ENCODE data around the gene GREB1L. TPM values are rescaled to one million over a fixed set of nuclear protein-coding genes. Genes with fewer than 3 reads are reported as not detected.

Gene GREB1L
- total RNA-seq, 2 experiments from 2014 or later: not detected

DNA sequence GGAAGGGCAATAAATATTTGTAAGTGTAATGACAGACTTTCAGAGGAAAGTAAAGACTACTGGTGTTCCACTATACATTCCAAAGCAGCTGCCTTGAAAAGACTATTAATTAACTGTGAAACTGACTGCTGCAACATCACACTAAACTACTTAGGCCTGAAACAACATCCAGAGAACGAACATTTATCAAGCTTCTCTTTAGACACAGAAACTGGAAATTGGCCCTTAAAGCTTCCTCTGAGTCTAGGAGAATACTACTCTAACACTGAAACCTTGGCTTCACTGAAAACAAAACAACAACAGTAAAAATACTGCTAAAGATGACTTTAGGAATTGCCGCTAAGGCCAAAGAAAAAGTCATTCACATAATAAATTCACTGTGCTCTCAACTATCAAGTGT lies 283.9 kb downstream of the GREB1L start:
- Mint-ChIP-seq H3K27ac (no peak overlapping the region), H3K36me3 (peaks cover 20% of the 10 kb centered on the region), H3K9me3 (no peaks in the 10 kb centered on the region), H3K4me3 (no peak overlapping the region), H3K4me1 (no peaks in the 10 kb centered on the region), H3K27me3 (no peaks in the 10 kb centered on the region)
- no peak for DNase-seq
- POLR2A ChIA-PET: no interaction called here
- ATAC-seq (ENCODE audit: low read depth): no peak

DNA sequence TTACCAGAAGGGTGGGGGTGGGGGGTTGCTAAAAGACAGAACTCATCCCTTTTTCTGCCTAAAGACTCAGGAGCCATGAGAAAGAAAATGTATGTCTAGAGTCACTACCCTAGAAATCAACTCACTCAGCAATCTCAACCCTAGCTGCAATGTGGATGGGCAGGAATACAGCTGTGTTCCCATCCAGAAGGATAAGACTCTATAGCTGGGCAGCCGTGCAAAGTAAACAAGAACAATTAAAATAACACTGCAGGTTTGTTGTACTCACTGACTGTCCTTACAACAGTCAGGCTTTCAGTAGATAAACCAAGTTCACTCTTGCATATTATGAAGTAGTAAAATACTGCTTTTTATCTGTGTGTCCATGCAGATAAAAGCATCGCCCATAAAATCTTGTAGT lies 284.4 kb downstream of the GREB1L start:
- DNase-seq: no peak
- Mint-ChIP-seq H3K9me3 (no peaks in the 10 kb centered on the region), H3K4me3 (no peak overlapping the region), H3K4me1 (no peaks in the 10 kb centered on the region), H3K27me3 (no peaks in the 10 kb centered on the region), H3K36me3 (peaks cover 20% of the 10 kb centered on the region), H3K27ac (no peak overlapping the region)
- POLR2A ChIA-PET: no interaction called here
- ATAC-seq (ENCODE audit: low read depth): no peak

DNA sequence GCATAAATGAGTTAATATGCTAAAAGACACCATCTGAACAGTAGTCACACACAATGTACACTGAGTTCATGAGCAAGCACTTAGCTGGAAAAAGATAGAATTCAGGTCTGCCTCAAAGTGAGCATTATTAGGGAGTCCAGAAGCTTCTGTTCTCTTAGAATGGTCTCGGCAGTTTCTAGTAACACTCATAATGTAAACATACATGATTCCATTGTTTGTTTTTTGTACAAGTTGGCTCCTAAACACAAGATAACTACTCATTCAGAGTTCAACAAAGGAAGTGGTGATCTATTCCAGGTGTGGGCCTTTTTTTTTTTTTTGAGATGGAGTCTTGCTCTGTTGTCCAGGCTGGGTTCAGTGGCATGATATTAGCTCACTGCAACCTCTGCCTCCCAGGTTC lies 292.3 kb downstream of the GREB1L start:
- POLR2A ChIA-PET: no interaction called here
- Mint-ChIP-seq H3K27ac (no peak overlapping the region), H3K9me3 (no peaks in the 10 kb centered on the region), H3K4me3 (no peak overlapping the region), H3K36me3 (peaks cover 18% of the 10 kb centered on the region), H3K4me1 (no peaks in the 10 kb centered on the region), H3K27me3 (no peaks in the 10 kb centered on the region)
- no peak for DNase-seq
- ATAC-seq (ENCODE audit: low read depth): no peak

DNA sequence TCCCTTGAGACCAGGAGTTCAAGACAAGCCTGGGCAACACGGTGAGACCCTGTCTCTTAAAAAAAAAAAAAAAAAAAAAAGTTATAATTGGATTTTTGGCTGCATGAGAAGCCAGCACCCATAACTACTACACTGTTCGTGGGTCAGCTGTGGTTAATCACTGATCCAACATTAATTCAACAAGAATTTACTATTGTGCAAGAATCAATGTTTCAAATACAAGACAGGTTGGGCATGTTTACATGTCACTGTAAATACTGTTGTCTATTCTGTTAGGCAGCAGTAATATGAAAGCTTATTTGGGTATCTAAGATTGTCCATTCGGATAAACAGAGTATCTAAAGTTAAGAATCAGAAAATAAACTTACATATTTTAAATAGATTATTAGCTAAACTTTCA lies 296.2 kb downstream of the GREB1L start:
- peaks cover 14% of the 10 kb centered on the region for H3K36me3 Mint-ChIP-seq
- no peaks in the 10 kb centered on the region for H3K9me3 Mint-ChIP-seq
- H3K4me1 Mint-ChIP-seq: no peaks in the 10 kb centered on the region
- ATAC-seq (ENCODE audit: low read depth) (no peak), DNase-seq (no peak)
- no peak overlapping the region for H3K27ac Mint-ChIP-seq
- H3K27me3 Mint-ChIP-seq: no peaks in the 10 kb centered on the region
- H3K4me3 Mint-ChIP-seq: no peak overlapping the region
- POLR2A ChIA-PET: no interaction called here

DNA sequence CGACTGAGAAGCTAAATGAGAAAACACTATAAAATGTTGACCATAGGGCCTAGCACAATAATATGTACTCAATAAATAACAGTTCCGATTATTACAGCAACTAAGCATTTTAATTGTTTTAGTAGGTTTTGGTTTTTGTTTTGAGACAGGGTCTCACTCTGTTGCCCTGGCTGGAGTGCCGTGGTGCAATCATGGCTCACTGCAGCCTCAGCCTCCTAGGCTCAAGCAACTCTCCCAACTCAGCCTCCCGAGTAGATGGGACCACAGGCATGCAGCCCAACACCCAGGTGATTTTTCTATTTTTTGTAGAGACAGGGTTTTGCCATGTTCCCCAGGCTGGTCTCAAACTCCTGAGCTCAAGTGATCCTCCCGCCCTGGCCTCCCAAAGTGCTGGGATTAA lies 304.4 kb downstream of the GREB1L start:
- DNase-seq (no peak), ATAC-seq (ENCODE audit: low read depth) (no peak)
- Mint-ChIP-seq H3K4me1 (peaks cover 1% of the 10 kb centered on the region), H3K9me3 (no peaks in the 10 kb centered on the region), H3K27me3 (no peaks in the 10 kb centered on the region), H3K4me3 (no peak overlapping the region), H3K36me3 (peaks cover 36% of the 10 kb centered on the region), H3K27ac (no peak overlapping the region)
- POLR2A ChIA-PET: interaction anchor here (0.7 kb wide), 1 partner anchor 162 kb away, joined by 3 read pairs; no protein-coding TSS in a partner anchor

DNA sequence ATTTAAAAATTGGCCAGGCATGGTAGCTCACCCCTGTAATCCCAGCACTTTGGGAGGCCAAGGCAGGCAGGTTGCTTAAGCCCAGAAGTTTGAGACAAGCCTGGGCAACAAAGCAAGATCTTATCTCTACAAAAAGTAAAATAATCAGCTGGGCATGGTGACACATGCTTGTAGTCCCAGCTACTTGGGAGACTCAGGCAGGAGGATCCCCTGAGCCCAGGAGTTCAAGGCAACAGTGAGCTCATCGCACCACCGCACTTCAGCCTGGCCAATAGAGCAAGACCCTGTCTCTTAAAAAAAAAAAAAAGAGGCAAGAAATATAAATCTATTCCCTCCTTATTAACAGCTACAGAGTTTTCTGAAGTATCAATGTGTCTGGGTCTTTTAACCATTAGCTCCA lies 306.6 kb downstream of the GREB1L start:
- Mint-ChIP-seq H3K4me3 (no peak overlapping the region), H3K27me3 (no peaks in the 10 kb centered on the region), H3K4me1 (peaks cover 1% of the 10 kb centered on the region), H3K36me3 (peaks cover 45% of the 10 kb centered on the region), H3K27ac (no peak overlapping the region), H3K9me3 (no peaks in the 10 kb centered on the region)
- no peak for ATAC-seq (ENCODE audit: low read depth)
- DNase-seq: no peak
- POLR2A ChIA-PET: no interaction called here

DNA sequence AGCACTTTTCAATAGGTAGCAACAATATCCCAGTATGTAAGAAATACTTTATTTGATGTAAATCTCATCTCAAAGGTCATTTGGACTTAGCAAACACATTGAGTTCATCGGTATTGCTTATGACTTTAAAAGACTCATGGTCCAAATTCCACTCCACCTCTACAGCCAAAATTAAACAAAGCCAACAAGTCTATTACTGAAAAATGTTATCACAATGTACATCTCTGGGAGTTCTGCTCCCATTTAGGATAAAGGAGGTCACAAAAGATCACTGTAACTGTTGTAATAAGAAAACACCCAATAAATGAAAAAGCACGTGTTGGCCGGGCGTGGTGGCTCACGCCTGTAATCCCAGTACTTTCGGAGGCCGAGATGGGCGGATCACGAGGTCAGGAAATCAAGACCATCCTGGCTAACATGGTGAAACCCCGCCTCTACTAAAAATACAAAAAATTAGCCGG lies 308.5 kb downstream of the GREB1L start:
- no peaks in the 10 kb centered on the region for H3K9me3 Mint-ChIP-seq
- ATAC-seq (ENCODE audit: low read depth) (no peak), DNase-seq (no peak)
- H3K36me3 Mint-ChIP-seq: peaks cover 43% of the 10 kb centered on the region
- no peaks in the 10 kb centered on the region for H3K27me3 Mint-ChIP-seq
- no peak overlapping the region for H3K27ac Mint-ChIP-seq
- H3K4me1 Mint-ChIP-seq: peaks cover 1% of the 10 kb centered on the region
- H3K4me3 Mint-ChIP-seq: no peak overlapping the region
- POLR2A ChIA-PET: no interaction called here

DNA sequence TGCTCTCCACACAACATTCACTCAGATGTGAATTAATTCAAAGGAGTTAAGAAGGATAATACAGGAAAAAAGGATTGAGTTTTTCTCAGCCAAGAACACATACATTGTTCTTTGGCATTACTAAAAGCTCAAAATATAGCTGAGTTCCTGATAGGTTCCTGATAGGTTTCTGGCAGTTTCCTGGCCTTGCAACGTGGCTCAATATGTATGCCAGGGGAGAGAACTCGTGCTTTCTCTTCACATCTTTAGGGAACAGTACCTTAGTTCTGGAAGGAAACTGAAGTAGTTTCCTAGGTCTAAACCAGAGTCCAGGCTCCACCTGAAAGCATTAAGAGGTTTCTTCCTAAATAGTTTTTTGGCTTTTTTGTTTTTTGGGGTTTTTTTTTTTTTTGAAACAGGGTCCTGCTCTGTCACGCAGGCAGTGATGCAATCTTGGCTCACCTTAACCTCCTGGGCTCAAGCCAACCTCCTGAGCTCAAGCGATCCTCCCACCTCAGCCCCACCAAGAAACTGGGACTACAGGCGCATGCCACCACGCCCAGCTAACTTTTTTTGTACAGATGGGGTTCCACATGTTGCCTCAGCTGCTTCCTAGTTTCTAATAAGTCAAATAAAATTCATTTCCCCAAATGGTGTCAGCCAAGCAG lies 315.7 kb downstream of the GREB1L start:
- Mint-ChIP-seq H3K27me3 (no peaks in the 10 kb centered on the region), H3K9me3 (no peaks in the 10 kb centered on the region), H3K27ac (no peak overlapping the region), H3K4me3 (no peak overlapping the region), H3K36me3 (peaks cover 18% of the 10 kb centered on the region), H3K4me1 (no peaks in the 10 kb centered on the region)
- POLR2A ChIA-PET: interaction anchor here (0.9 kb wide), 1 partner anchor 43 kb away, joined by 4 read pairs; the partner anchor contains the start of gene ESCO1
- DNase-seq (no peak), ATAC-seq (ENCODE audit: low read depth) (no peak)

DNA sequence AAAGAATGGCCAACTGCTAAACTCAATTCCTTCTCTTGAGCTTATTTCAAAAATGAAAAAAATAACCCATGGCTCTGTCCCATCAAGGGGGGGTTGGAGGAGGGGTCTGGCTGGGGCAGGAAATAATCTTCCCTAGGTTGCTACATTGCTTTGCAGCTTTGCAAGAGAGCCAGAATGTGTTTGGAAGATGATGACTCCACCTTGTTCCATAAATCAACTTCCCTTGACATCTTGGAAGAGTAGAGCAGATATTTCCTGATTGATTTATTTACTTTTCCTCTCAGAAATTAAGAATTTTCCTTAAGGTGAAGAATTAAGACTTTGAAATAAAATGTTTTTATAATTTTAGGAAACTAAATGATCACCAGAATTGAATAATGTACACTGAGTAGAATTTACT lies 317.2 kb downstream of the GREB1L start:
- Mint-ChIP-seq H3K9me3 (no peaks in the 10 kb centered on the region), H3K27me3 (no peaks in the 10 kb centered on the region), H3K36me3 (peaks cover 16% of the 10 kb centered on the region), H3K27ac (no peak overlapping the region), H3K4me3 (no peak overlapping the region), H3K4me1 (peaks cover 3% of the 10 kb centered on the region)
- POLR2A ChIA-PET: interaction anchor here (0.6 kb wide), 2 partner anchors 53 to 86 kb away, joined by 3 read pairs; no protein-coding TSS in a partner anchor
- ATAC-seq (ENCODE audit: low read depth) (no peak), DNase-seq (no peak)

DNA sequence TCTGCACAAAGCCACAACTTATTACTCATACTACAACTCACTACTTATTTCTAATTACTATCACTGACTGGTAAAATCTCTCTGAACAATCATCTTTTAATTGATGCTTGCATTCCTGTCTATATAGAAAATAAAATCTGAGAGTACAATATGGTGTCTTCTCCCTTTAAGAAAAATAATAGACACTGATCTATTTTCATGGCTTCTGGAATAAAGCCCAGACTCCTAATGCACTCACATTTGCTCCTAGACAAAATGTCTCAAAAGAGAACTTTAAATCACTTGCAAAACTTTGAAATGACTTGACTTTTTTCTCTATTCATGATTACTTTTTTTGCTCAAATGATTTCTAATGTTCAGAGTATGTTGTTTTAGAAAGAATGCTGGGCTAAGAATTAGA lies 329.7 kb downstream of the GREB1L start:
- POLR2A ChIA-PET: no interaction called here
- Mint-ChIP-seq H3K27me3 (no peaks in the 10 kb centered on the region), H3K27ac (no peak overlapping the region), H3K36me3 (peaks cover 40% of the 10 kb centered on the region), H3K9me3 (no peaks in the 10 kb centered on the region), H3K4me3 (no peak overlapping the region), H3K4me1 (peaks cover 1% of the 10 kb centered on the region)
- ATAC-seq (ENCODE audit: low read depth): no peak
- DNase-seq: no peak

Other genes starting within 250 kb of the GREB1L start
- 10 to 100 TPM; 70.6 to 74.3 TPM for gene ROCK1, start 130.4 kb upstream of the GREB1L start, total RNA-seq